Stimulated activated CD8-positive, alpha-beta memory T cell treated with anti-CD3 and anti-CD28 coated beads, Interleukin-2, amount 100 ng/mL, for 48 hours (primary cell): ENCODE data around the gene GNAI3.

ENCODE experiments used
- DNase-seq, 2 donors: peaks; one replicate each; pipeline ENCODE4 v3.0.0-alpha.2; 2020; ENCODE audit warnings: low read depth in 2 of 2

GNAI3 gene

DNA sequence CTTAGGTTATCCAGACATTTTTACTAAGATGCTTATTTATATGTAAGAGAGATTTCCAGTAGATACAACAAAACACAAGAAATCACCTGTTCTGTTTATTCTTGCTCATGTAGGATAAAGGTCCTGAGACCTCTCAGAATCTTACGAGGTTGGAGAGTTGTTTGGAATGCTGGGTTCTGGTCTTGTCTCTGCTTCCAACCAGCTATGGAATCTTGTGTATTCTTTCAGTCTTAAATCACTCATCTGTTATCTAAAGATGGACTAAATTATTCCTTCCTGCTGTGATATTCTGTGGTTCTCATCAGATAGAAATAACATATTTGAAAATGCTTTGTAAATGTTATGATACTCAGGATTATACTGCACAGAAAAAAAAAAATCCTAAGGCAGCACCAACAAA is 49.7 kb downstream of the GNAI3 start:
- DNase-seq = no peak

GRCh38 chr1:109598655-109599054 is 50.2 kb downstream of the GNAI3 start:
- DNase-seq = no peak

GRCh38 chr1:109603229-109603628 is 54.8 kb downstream of the GNAI3 start:
- no peak for DNase-seq

- no peak for DNase-seq
Observed at GRCh38 chr1:109605381-109605780, 57.0 kb downstream of the GNAI3 start.

- no peak for DNase-seq
Observed at GRCh38 chr1:109609881-109610280, 61.5 kb downstream of the GNAI3 start.

- DNase-seq = no peak
Observed at GRCh38 chr1:109610609-109611307, 62.3 kb downstream of the GNAI3 start.

DNA sequence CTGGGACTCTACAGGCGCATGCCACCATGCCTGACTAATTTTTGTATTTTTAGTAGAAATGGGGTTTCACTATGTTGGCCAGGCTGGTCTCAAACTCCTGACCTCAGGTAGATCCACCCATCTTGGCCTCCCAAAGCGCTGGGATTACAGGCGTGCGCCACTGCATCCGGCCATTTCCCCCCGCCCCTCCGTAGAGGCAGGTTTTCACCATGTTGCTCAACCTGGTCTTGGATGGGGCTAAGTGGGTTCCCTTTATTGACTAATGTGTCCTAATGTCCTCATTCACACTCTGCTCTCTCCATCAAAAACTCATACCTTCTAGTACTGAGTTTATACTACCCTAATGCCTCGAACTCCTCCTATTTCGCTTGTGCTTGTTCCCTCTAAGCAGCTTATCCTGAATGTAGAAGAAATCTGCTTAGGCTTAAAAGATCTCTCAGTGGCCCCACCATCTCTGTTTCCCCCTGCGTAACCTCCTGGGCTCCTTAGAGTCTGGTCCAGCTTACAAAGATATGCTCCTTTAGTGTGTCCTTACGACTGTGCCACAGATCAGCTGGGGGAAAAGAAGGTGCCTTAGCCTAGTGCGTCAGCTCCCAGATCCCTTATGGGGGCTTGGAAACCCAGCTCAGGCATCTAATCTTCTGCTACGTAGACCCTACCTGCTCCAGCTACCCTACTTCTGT is 63.0 kb downstream of the GNAI3 start:
- no peak for DNase-seq

- DNase-seq = no peak
Observed at GRCh38 chr1:109613361-109614147, 65.1 kb downstream of the GNAI3 start.

DNA sequence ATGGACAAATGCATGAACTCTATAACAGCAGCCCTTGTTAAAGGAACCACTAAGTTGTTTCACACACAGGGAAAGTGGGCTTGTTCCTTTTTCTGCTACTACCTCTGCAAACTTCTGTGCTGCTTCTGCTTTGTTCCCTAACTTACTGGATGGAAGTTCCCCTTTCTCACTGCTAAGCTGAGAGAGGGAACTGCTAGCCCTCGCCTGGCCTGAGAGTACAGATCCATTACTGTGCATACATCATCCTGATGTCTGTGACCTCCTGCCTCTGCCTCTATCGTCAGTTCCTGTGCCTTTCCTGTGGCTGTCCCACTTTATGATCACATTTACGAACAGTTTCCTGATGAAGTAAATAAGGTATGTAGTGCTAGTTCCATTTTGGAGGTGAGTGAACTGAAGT is 67.5 kb downstream of the GNAI3 start:
- no peak for DNase-seq

GRCh38 chr1:109616391-109616790 is 68.0 kb downstream of the GNAI3 start:
- no peak for DNase-seq

GRCh38 chr1:109617291-109617801 is 68.9 kb downstream of the GNAI3 start:
- DNase-seq = no peak

DNA sequence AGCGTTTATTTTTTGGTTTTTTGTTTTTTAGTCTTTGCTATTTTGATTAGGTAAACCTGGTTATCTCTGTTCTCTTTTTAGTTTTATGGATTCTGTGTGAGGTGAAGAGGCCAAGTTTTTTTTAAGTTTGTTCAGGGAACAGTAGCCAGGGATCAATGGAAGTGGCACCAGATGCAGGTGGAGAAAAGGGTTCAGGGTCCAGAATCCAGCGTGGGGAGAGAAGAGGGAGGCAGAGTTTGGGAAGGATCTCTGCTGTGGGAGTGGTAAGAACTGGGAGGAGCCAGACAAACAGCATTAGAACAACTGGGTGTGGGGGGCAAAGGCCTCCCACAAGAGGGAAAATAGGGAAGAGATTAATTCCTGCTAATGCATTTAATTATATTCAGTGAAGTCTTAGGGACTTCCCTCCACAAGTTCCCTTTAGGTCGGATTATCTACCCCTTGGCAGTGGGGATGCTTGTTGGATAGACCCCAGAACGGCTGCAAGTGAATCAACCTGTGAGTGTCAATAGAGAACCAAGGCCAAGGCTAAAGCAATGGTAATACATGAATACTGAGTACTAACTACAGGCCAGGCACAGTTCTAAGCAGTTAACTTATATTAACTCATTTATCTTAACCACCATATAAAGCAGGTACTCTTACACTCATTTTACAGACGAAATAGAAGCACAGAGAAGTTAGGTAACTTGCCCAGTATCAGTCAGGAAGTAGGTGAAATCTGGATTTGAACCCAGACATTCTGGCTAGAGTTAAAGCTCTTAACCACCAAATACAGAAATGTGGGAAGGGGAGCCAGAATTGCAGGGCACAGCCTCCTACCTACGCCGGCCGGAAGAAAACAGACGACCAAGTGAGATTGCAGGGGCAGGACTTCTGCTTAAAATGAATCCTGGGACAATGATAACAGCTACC is 70.5 kb downstream of the GNAI3 start:
- no peak for DNase-seq

GRCh38 chr1:109619576-109620400 is 71.4 kb downstream of the GNAI3 start, which contains the start of the genes AMPD2 and GNAT2:
AMPD2 (plus strand) TSS chr1:109619837; CDS start chr1:109621176, 1,339 bp downstream.
GNAT2 (minus strand) TSS chr1:109619616; CDS start chr1:109612870, 6,746 bp downstream.
- peak; percentile 66 to 70 for DNase-seq

GRCh38 chr1:109620401-109620791 is 72.0 kb downstream of the GNAI3 start:
- no peak for DNase-seq

- peak; percentile 96 to 98 for DNase-seq
Observed at GRCh38 chr1:109620841-109621286, 72.4 kb downstream of the GNAI3 start.

DNA sequence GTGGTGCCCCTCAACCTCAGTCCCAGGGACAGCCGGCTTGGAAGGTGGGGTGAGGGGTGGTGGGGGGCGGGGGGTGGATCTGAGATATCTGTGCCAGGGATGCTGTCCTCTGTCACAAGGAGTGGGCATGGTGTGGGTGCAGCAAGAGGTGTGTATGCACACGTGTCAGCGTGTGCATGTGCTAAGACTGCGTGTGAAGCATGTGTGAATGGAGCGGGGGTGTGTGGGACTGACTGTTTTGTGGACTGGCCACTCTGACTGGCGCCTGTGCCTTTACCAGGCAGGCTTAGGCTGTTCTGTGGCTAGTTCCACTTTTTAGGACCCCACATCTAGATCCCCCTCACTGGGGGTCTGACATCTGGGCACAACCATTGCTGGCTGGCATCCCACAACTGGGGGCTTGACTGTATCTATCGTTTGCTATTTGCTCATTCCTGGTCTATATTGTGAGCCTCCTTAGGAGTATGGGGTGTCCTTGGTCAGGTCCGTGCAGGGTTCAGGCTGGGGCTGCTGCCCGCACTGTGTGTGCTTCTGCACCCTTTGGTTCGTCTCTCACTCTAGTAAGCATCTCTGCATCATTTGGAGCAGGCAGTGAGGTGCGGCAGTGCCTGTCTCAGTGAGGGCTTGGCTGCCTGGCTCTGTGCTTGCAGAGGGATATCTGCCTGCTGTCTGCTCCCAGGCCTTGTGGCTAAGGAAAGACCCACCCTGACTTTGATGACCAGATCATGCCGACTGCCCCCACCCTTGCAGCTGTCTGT is 73.1 kb downstream of the GNAI3 start:
- DNase-seq = no peak

DNA sequence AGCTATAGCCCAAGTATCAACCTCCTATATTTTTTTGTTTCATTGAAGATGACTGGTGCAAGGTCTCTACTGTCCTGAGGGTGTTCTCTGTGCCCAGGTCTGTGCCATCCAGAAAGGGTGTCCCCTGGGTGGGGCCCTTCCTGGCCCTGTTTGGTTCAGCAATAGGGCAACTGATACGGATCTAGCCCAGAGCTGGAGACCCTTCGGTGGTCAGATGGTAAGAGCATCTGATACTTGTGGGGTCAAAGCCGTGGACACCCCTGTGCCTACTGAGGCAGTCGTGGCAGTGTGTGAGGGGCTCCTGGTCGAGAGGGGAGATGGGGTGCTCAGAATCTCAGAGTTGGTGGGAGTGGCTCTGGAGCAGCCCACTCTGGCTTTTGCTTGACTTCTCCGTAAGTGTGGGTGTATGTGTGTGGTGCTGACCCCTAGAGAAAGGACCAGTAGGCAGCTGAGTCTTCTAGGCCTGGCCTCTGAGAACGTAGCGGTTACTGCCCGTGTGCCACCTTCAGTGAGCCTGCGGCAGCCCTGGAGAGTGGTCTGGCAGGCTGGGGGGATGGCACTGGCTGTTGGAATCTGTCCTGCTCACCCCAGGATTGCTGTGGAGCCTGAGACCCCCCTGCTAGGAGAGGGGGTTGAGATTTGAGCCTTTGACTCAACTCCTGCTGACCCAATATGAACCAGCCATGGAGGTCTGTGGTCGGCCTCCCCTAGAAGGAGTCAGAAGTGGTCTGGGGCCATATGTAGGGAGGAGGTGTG is 73.9 kb downstream of the GNAI3 start:
- no peak for DNase-seq

DNA sequence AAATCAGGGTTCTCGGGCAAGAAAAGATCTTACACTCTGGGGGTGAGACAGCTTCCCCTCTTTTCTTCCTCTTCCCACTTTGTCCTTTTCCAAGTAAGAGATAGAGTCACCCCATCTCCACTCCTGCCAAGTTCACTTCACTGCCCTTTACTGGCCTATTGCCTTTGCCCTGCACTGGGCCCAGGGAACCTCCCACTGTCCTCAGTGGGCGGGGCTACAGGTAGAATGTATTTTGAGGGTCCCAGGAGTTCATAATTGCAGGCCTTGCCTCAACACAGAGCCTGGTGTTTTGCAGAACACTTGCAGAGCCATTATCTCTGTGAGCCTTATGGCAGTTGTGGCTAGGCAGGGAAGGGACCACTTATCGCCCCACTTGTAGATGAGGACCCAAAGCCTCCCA is 74.5 kb downstream of the GNAI3 start:
- DNase-seq = no peak
